Activated CD4-positive, CD25-positive, alpha-beta regulatory T cell treated with anti-CD3 and anti-CD28 coated beads, Interleukin-2, amount 50 U/mL, for 16 hours (primary cell): ENCODE measurements around the gene LRRTM2.

Experiments
- DNase-seq: peaks from one replicate; pipeline ENCODE4 v3.0.0-alpha.2; 2020; ENCODE audit warnings: low read depth, low spot score

Gene LRRTM2

GRCh38 chr5:138883211-138883610, 8.1 kb upstream of the LRRTM2 start:
- no peak for DNase-seq

GRCh38 chr5:138878437-138879235, 3.5 kb upstream of the LRRTM2 start:
- no peak for DNase-seq

DNA sequence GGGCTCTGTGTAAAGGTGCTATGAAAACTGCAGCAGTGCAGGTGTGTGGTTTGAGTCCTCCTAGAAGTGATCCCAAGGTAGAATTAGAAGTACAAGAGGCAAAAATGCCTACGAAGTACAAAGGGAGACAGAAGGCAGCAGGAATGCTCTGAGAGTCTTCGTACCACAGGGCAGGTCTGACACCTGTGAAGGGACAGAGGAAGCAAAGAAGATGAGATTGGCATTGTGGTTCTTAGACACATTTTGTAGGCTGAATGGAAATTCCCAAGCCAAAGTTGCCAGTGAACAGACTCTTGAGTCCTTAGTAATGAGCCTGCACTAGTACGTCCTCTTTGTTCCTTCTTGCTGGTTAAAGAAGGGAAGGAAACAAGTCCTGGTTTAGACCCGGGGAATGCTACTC, 1.7 kb upstream of the LRRTM2 start:
- no peak for DNase-seq

- DNase-seq: no peak
These were observed 811 bp upstream of the LRRTM2 start for GRCh38 chr5:138875946-138876345.

DNA sequence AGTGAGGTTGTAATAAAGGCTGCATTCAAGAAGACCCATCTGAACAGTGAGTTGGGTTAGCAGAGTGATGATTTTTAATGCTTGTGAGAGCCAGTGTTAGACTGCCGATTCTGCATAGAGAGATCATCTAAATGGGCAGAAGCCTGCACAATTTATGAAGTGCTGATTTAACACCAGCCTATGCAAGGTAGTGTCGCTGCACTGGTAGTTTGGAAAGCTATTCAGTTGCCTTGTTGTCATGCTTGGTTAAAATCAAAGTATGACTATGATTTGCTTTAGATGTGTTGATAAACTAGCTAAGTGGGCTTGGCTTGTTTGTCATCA, 379 bp upstream of the LRRTM2 start:
- no peak for DNase-seq

- no peak for DNase-seq
These were observed 894 bp downstream of the LRRTM2 start for GRCh38 chr5:138874241-138874640.

DNA sequence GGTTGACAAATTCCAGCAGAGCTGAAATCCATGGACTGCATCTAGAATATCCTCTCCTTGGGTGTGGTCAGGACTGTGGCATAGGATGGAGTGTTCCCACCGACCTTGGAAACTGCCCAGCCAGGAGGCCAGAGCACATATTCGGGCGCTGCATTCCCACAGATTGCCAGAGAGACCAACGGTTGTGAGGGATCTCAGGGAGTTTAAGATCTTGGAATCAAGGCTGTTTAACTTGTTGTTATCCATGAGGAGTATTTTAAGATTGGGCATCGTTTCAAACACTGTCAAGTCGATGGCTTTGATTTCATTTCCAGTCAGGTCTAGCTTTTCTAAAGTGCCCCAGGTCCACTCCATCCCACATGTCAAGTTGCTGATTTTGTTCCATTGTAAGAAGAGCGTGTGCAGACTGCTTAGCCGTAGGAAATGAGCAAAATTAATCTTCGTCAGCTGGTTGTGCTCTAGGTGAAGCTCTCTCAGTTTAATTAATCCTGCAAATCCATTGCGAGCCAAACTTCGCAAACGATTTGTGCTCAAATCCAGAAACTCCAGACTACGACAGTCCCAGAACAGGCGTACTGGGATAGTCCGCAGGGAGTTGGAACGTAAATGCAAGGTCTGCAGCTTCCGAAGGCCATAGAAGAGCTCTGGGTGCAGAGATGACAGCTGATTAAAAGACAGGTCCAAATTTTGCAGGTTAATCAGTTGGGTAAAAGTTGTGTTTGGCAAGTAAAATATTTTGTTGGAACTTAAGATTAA, 1.5 kb downstream of the LRRTM2 start:
- no peak for DNase-seq

DNA sequence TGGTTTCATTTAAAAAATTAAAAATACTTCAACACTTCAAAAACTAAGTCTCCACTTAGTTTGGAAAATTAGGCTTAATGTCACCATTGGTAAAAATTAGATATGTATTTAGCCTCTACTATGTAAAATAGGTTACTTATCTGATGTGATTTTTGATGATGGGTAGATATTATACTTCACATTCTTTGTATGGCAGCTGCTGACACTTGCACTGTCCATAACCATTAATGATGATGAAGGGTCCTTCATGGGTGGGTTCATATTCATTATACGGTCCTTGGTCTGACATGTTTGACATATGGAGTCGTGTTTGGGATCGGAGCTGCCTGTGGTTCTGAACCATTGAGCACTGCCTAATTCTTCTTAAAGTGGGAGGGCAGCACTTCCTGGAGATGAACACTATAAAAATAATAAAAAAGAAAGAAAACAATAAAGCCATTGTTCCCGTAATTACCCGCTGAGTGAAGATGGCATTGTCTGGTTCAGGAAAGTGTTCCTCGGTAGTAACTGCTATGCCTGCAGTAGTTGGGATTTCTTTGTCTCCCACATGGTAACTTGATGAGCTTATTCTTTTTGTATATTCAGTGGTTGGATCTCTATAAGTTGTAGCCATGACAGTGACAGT, 2.2 kb downstream of the LRRTM2 start:
- DNase-seq: no peak

DNA sequence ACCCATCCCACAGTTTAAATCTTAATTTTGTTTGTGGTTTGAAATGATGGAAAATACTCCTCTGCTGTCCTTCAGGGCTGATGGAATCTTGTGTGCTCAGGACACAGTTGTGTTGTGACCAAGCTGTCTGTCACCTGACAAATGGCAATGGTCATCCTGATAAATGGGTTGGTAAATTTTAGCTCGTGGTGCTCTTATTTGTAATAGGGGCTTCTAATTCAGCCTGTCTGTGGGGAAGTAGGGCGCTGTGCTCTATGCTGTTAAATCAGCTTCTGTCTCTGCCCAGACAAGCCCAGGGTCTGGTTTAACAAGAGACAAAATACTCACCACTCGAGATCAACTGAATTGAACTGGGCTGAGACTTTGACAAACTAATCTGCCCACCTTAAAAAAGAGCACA, 4.5 kb downstream of the LRRTM2 start:
- no peak for DNase-seq

DNA sequence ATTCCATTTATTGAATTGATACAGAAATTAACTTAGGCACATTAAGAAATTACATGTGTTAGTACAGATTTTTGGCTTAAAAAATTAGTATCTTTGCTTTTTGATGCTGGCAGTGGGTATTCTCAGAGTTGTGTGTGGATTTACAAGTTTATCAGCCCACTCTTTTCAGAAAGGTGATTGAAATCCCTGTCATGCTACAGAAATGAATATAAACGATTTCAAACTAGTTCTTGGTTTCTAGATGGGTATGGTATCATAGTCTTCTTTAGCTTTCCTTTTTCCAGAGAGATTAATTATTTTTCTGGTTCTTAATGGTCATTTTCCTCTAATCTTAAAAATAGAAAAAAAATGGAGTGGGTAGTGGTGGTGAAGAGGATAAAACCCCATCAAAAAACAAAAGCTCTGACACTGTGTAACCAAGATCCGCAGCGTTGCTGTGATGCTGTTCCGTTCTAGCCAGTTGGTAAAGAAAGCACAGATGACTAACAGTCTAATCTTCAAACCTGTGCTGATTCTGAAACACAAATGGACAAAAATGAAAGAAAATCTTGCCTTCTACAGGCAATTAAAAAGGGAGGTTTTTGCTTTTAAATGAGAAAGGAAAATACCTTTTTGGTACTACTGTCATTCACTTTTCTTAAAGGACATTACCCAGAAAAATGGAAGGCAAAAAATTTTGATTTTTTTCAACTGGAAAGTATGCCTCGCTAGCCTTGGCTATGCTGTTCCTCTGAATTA, 5.2 kb downstream of the LRRTM2 start:
- DNase-seq: no peak

GRCh38 chr5:138869038-138869437, 6.1 kb downstream of the LRRTM2 start:
- DNase-seq: no peak

- DNase-seq: no peak
These were observed 8.1 kb downstream of the LRRTM2 start for GRCh38 chr5:138867011-138867410.

DNA sequence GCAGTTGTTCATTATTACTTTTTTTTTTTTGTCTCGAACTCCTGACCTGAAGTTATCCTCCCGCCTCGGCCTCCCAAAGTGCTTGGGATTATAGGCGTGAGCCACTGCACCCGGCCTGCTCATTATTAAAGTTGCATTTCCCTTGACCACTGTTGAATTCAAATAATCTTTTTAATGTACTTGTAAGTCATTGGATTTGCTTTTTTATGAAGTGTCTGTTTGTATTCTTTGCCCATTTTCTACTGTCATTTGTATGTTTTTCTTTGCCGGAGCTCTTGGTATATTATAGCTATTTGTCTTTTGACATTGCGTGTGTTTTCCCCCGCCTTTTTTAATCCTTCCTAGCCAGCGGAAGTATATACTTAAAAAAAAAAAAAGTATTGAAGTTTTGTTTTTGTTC, 22.0 kb downstream of the LRRTM2 start:
- DNase-seq: no peak

DNA sequence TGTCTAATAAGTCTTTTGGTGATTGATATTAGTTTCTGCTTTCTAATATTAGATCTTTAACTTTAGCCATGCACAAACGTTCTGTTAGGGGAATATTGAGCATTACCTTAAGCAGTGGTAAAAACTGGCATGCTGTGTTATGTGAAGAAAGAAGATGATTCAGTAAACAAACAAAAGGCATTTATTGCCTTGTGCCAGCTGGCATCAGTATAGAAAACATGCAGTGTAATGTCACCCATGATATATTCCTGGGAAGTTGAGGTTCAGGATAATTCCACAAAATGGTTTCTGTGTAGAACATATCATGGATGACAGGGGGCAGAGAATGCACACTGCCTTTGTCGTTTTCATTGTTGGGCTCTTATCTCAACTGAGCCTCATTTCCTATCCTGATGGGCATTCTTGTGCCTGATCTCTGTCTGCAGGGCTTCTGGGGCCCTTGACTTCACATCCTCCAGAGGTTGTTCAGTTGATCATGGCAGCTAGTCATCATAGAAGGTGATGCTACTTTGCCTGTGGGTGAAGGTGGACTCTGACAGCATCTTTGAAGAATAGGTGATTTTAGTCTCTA, 24.2 kb downstream of the LRRTM2 start:
- no peak for DNase-seq

- no peak for DNase-seq
These were observed 25.3 kb downstream of the LRRTM2 start for GRCh38 chr5:138849882-138850281.

GRCh38 chr5:138849439-138849838, 25.7 kb downstream of the LRRTM2 start:
- DNase-seq: no peak

- DNase-seq: no peak
These were observed 30.2 kb downstream of the LRRTM2 start for GRCh38 chr5:138844812-138845513.

GRCh38 chr5:138844125-138844461, 31.0 kb downstream of the LRRTM2 start:
- no peak for DNase-seq

DNA sequence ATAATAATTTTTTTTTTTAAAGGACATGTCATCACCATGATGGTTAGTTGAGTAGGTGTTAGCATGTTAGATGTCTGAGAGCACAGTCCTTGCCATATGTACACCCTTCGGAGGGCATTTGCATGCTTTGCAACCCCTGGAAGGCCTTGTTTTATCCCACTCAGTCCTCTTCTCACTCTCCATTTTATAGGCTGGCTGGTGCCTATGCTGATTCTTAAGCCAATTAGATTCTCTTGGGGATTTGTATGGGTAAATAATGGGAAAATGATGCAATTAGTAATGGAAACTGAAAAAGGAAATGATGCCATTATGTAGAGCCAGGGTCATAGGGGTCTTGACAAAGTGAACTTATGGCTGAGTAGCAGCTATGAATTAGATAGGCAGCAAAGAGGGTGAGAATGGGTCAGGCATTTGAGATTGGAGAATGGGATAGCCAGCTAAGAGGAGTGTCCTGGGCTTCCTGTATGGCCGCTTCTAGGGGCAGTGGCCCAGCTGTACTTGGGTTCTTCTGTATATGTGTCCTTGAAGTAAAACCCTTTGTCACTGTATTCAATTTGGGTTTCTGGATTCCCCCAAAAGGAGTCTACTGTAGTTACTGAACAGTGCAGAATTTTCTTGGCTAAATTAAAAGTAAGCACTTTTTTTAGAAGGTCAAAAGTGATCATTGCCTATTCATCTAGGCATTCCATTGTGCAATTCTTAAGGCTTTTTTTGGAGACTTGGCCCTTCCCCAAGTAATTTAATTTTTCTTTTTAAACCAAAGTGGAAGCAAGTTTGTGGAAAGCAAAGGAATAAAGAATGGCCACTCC, 31.6 kb downstream of the LRRTM2 start:
- DNase-seq: no peak

- no peak for DNase-seq
These were observed 33.6 kb downstream of the LRRTM2 start for GRCh38 chr5:138841531-138841930.
